NCI-H446 treated with DMSO at 0.1 percent for 48 hours (cell line): ENCODE measurements around the gene MAML3.

Source experiments
- DNase-seq: peaks from one replicate; lab custom pipeline; 2025; lab: John Stamatoyannopoulos, UW

Gene MAML3

GRCh38 chr4:140099983-140100382 lies 54.0 kb downstream of the MAML3 start:
- DNase-seq: peak; percentile 48

- no peak for DNase-seq
Measured at GRCh38 chr4:140098455-140099160, 55.4 kb downstream of the MAML3 start.

- no peak for DNase-seq
Measured at GRCh38 chr4:140097572-140097971, 56.4 kb downstream of the MAML3 start.

GRCh38 chr4:140096921-140097320 lies 57.1 kb downstream of the MAML3 start:
- DNase-seq: no peak

- no peak for DNase-seq
Measured at GRCh38 chr4:140096483-140096861, 57.5 kb downstream of the MAML3 start.

- no peak for DNase-seq
Measured at GRCh38 chr4:140095694-140096482, 58.1 kb downstream of the MAML3 start.

- DNase-seq: peak; percentile 49
Measured at GRCh38 chr4:140094438-140095420, 59.3 kb downstream of the MAML3 start.

GRCh38 chr4:140092094-140092851 lies 61.7 kb downstream of the MAML3 start:
- DNase-seq: peak; percentile 53

GRCh38 chr4:140091305-140091704 lies 62.7 kb downstream of the MAML3 start:
- DNase-seq: no peak

GRCh38 chr4:140090215-140090731 lies 63.7 kb downstream of the MAML3 start:
- no peak for DNase-seq

GRCh38 chr4:140089216-140089615 lies 64.8 kb downstream of the MAML3 start:
- no peak for DNase-seq

- DNase-seq: no peak
Measured at GRCh38 chr4:140088323-140088967, 65.5 kb downstream of the MAML3 start.

- DNase-seq: no peak
Measured at GRCh38 chr4:140085881-140086280, 68.1 kb downstream of the MAML3 start.

- no peak for DNase-seq
Measured at GRCh38 chr4:140085062-140085622, 68.8 kb downstream of the MAML3 start.

- DNase-seq: no peak
Measured at GRCh38 chr4:140084385-140084784, 69.6 kb downstream of the MAML3 start.

GRCh38 chr4:140082391-140082755 lies 71.6 kb downstream of the MAML3 start:
- no peak for DNase-seq

- no peak for DNase-seq
Measured at GRCh38 chr4:140081641-140082390, 72.2 kb downstream of the MAML3 start.

GRCh38 chr4:140080883-140081282 lies 73.1 kb downstream of the MAML3 start:
- no peak for DNase-seq

- no peak for DNase-seq
Measured at GRCh38 chr4:140078366-140078765, 75.6 kb downstream of the MAML3 start.

- DNase-seq: no peak
Measured at GRCh38 chr4:140076307-140076706, 77.7 kb downstream of the MAML3 start.
